BJ (cell line): ENCODE results near the gene FBXO47. TPM values are rescaled to one million over a fixed set of nuclear protein-coding genes. Genes with fewer than 3 reads are reported as not detected.

Source experiments
- CTCF ChIA-PET: fragments of 350-600 bp; formaldehyde crosslinking; extraction: SDS; loops from one replicate; lab custom pipeline; 2021; ENCODE audit warnings: antibody characterized with exemption, inconsistent platforms; lab: Yijun Ruan, JAX
- POLR2A ChIA-PET: fragments of 300-600 bp; sonication (Branson Sonifier 250); formaldehyde crosslinking; extraction: SDS; loops from one replicate; lab custom pipeline; 2021; ENCODE audit warnings: antibody characterized with exemption; lab: Charles Lee
- DNase-seq: peaks from one replicate; pipeline ENCODE4 v3.0.0-alpha.2; 2011; ENCODE audit warnings: low read depth
- H3K27me3 ChIP-seq: 2 replicates; pipeline ENCODE4 v1.6.0; 2011; ENCODE audit warnings: low read length; ENCODE audit not compliant: control insufficient read depth, insufficient read depth
- H3K36me3 ChIP-seq: 2 replicates; pipeline ENCODE4 v1.5.1; 2011; ENCODE audit warnings: low read length; ENCODE audit not compliant: control insufficient read depth, insufficient read depth
- H3K4me3 ChIP-seq: 2 replicates; pipeline ENCODE4 v1.5.1; 2011; ENCODE audit warnings: low read depth, mild to moderate bottlenecking, control low read depth, low read length
- polyA plus RNA-seq: library from polyadenylated mRNA; depleted of rRNA; stranded (reverse); fragments of >200 nt; gene quantifications from 2 replicates; pipeline ENCODE4 v1.2.3, GENCODE V29; 2011; rRNA removed
- small RNA-seq: library from RNA; depleted of rRNA; stranded (forward); fragments of <200 nt; gene quantifications from one replicate; pipeline ENCODE3, GENCODE V24; 2012; ENCODE audit warnings: low replicate concordance, low read depth; ENCODE audit not compliant: insufficient read length
- TF ChIP-seq, protein P1 (sequence below): IDR thresholded peaks from 2 replicates; pipeline ENCODE4 v1.5.1; 2011; ENCODE audit warnings: low read depth, mild to moderate bottlenecking, control low read depth, inconsistent platforms, low read length, moderate library complexity; ENCODE audit not compliant: insufficient read depth

The FBXO47 gene
- polyA plus RNA-seq, 1 experiment, result not detected

DNA sequence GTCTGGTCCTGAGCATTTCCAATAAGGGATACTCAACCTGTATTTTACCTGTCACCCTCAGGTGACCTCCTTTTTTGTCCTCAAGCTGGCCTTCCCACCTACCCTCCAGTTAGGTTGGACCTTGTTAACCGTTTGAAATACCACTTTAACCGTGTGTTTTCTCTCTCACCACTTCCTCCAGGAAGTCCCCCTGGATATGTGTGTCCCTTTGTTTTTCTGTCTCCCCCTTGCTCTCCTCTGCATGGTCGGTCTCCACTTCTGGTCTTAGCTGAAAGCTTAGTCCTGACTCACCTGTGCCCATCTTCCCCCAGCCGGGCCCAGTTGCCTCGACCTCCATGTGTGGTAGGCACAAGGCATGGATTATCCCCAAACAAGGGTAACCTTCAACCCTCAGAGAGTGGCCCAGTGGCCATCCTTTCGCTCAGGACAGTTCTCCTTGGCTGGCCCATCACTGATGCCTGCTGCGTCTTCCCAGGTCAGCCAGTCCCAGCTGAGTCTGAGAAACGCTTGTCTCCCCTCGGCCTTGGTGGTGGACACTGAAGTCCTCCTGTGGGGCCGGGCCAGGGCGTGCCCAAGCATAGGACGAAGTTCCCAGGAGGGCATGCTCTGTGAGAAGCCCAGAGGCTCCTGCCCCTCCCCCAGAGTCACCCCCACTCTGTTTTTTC, 77.3 kb downstream of the FBXO47 start:
- CTCF ChIA-PET, result no interaction called here

DNA sequence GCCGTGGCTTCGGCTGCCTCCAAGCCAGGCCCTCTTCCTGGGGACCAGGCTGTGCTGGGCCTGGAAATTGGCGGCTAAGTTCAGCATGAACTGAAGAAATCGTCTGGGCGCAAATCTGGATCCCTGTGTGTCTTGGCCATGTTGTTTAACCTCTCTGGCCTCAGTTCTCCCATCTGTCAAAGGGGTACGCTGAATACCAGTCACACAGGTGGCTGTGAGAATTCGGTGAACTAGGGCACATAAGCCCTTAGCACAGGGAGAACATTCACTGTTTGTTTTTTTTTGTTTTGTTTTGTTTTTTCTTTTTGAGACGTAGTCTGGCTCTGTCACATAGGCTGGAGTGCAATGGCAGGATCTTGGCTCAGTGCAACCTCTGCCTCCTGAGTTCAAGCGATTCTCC, 78.4 kb downstream of the FBXO47 start:
- CTCF ChIA-PET, result no interaction called here
- TF ChIP-seq, protein P1, sequence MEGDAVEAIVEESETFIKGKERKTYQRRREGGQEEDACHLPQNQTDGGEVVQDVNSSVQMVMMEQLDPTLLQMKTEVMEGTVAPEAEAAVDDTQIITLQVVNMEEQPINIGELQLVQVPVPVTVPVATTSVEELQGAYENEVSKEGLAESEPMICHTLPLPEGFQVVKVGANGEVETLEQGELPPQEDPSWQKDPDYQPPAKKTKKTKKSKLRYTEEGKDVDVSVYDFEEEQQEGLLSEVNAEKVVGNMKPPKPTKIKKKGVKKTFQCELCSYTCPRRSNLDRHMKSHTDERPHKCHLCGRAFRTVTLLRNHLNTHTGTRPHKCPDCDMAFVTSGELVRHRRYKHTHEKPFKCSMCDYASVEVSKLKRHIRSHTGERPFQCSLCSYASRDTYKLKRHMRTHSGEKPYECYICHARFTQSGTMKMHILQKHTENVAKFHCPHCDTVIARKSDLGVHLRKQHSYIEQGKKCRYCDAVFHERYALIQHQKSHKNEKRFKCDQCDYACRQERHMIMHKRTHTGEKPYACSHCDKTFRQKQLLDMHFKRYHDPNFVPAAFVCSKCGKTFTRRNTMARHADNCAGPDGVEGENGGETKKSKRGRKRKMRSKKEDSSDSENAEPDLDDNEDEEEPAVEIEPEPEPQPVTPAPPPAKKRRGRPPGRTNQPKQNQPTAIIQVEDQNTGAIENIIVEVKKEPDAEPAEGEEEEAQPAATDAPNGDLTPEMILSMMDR, result no peak
- no peak for DNase-seq
- Histone ChIP-seq H3K36me3 (peaks cover 63% of the 10 kb centered on the region), H3K4me3 (no peak overlapping the region), H3K27me3 (no peaks in the 10 kb centered on the region)
- POLR2A ChIA-PET, result no interaction called here

More for the DNA sequence above, 77.3 kb downstream of the FBXO47 start:
- Histone ChIP-seq H3K36me3 (peaks cover 66% of the 10 kb centered on the region), H3K4me3 (no peak overlapping the region), H3K27me3 (no peaks in the 10 kb centered on the region)
- POLR2A ChIA-PET, result no interaction called here
- no peak for DNase-seq
- TF ChIP-seq, protein P1, result no peak

DNA sequence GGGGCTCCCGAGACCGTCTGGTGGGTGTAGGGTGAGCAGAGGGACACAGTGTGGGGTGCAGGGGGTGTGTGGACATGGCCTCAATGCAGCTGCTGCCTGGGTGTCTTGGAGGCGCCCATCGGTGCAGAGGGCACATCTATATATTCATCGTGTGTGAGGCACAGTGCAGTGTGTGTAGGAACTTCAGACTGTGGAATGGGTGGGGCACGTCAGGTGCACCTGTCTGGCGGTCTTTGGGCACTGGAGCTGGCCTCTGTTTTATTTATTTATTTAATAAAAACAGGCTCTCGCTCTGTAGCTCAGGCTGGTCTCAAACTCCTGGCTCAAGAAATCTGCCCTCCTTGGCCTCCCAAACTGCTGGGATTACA, 80.6 kb downstream of the FBXO47 start:
- TF ChIP-seq, protein P1, result no peak
- Histone ChIP-seq H3K4me3 (no peak overlapping the region), H3K36me3 (peaks cover 53% of the 10 kb centered on the region), H3K27me3 (no peaks in the 10 kb centered on the region)
- CTCF ChIA-PET, result no interaction called here
- POLR2A ChIA-PET, result no interaction called here
- DNase-seq, result no peak

Small RNA genes lying within 50 kb of the gene (small RNA-seq; reads per million reads assigned to genes)
- not detected for gene MIR6779

Other genes with a start within 250 kb of the FBXO47 start
- 15.1 and 17.1 TPM in 2 replicates for gene CISD3, start 237.1 kb downstream of the FBXO47 start, polyA plus RNA-seq
- 16.6 and 27.6 TPM in 2 replicates for gene PCGF2, start 219.1 kb downstream of the FBXO47 start, polyA plus RNA-seq
- 293 and 337 TPM in 2 replicates for gene PSMB3, start 214.7 kb downstream of the FBXO47 start, polyA plus RNA-seq
- gene PIP4K2B, start 167.8 kb downstream of the FBXO47 start, polyA plus RNA-seq, result 37.2 and 41.6 TPM in 2 replicates
- 14.1 and 14.5 TPM in 2 replicates for gene CWC25, start 142.1 kb downstream of the FBXO47 start, polyA plus RNA-seq
- 1,440 and 2,342 TPM in 2 replicates for gene RPL23, start 113.7 kb downstream of the FBXO47 start, polyA plus RNA-seq
- gene LASP1, start 97.3 kb downstream of the FBXO47 start, polyA plus RNA-seq, result 254 and 321 TPM in 2 replicates
- 1.8 and 5.0 TPM in 2 replicates for gene PLXDC1, start 184.2 kb upstream of the FBXO47 start, polyA plus RNA-seq
- gene ARL5C, start 198.8 kb upstream of the FBXO47 start, polyA plus RNA-seq, result not detected in 2 replicates
- 6.6 and 8.5 TPM in 2 replicates for gene CACNB1, start 230.3 kb upstream of the FBXO47 start, polyA plus RNA-seq
- gene RPL19, start 232.9 kb upstream of the FBXO47 start, polyA plus RNA-seq, result 1,903 and 2,002 TPM in 2 replicates